ENCODE measurements around the gene CDKAL1.
A peak's percentile ranks its signal among the peaks of the same experiment; 100 is the strongest.
"Not testable (repeated sequence)": the region's sequence is repeated elsewhere in the genome, so short reads cannot be mapped to it uniquely, and the experiment has no call there.

Gene CDKAL1

GRCh38 chr6:21163110-21163837, 629.0 kb downstream of the CDKAL1 start:
- DNase-seq (ENCODE audit: low read depth, low spot score), result no peak

DNA sequence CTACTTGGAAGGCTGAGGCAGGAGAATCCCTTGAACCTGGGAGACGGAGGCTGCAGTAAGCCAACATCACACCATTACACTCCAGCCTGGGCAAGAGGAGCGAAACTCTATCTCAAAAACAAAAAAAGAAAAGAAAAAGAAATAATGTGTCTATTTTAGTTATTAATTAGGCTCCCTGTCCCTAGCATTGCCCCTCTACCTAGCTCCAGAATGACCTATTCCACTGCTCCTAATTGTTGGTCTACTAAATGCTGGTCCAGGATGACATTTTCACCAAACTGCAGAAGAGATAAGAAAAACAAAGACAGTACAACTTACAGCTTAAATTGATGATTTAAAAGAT, 629.6 kb downstream of the CDKAL1 start:
- no peak for DNase-seq (ENCODE audit: low read depth, low spot score)

GRCh38 chr6:21164768-21165326, 630.6 kb downstream of the CDKAL1 start:
- no peak for DNase-seq (ENCODE audit: low read depth, low spot score)

DNA sequence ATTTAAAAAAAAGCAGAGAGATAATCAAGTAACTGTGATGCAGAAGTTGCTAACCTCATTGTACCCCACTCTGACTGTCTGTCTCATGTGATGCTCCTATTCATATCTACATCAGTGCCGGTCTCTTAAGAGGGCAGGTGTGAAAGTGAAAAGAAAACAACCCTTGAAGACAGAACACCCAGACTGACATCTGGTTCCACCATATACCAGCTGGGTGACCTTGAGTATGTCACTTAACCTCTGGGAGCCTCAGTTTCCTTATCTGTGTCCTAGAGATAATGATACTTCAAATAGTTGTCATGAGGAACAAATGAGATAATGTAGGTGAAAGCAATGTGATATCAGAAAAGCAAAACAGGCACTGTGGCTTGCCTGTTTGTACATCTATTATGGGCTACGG, 632.5 kb downstream of the CDKAL1 start:
- DNase-seq (ENCODE audit: low read depth, low spot score), result no peak

DNA sequence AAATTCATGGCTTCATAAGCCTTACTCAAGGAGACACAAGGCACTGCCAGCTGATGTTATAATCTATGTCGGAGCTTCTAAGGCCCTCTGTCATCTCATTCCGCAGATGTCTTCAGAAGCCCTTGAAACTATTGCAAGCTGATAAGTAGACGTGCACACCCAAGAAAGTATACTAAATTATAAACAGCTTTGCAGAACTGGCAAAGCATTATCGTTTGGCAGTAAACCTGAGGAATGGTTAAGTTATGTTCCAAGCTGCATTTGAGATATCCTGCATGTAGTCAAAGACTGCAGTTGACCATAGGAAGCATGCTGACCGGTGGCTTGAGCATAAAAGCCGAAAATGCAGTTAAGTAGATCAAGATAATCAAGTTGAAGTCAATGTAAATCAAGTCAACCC, 633.5 kb downstream of the CDKAL1 start:
- DNase-seq (ENCODE audit: low read depth, low spot score), result no peak

DNA sequence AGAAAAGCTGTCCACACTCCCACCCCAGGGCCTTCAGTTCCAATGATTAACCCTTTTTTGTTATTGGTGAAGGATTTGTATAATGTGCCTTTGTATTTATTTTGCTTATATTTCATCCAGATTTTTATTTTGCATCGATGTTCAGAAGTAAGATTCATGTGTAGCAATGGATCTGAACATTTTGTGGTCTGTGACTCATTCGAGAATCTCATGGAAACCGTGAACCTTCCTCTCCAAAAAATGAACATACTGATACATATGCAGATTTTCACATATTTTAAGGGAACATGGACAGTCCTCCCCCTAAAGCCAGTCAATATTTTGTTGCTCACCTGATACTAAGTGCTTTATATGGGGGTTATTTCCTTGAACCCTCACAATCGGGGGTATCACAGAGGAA, 637.5 kb downstream of the CDKAL1 start:
- DNase-seq (ENCODE audit: low read depth, low spot score), result no peak

DNA sequence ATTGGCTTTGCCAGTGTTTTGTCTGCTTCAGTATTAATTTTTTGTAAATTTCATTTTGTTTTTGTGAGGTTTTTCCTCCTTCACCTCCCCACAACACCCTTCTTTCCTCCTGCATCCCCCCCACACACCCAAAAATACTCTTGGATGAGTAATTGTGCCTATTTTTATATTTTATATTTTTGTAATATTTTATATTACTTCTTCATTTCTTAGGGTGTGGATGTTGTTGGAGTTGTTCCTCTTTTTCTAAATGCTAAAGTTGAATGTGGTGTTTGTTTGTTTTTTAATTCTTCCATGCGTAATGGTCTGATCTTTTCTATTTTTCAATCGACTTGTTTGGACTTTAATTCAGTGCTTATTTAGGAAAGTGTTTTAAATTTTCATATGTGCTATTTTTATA, 638.8 kb downstream of the CDKAL1 start:
- DNase-seq (ENCODE audit: low read depth, low spot score), result no peak

DNA sequence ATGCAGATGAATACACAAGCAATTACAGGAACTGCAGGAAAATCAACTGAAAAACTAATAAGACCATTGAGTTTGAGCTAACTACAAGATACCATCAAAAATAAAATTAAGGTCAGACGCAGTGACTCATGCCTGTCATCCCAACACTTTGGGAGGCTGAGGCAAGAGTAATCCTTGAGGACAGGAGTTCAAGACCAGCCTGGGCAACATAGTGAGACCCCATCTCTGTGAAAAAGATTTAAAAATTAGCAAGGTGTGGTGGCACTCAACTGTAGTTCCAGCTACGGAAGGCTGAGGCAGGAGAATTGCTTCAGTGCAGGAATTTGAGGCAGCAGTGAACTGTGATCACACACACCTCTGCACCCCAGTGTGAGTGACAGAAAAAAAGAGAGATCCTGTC, 639.4 kb downstream of the CDKAL1 start:
- no peak for DNase-seq (ENCODE audit: low read depth, low spot score)

DNA sequence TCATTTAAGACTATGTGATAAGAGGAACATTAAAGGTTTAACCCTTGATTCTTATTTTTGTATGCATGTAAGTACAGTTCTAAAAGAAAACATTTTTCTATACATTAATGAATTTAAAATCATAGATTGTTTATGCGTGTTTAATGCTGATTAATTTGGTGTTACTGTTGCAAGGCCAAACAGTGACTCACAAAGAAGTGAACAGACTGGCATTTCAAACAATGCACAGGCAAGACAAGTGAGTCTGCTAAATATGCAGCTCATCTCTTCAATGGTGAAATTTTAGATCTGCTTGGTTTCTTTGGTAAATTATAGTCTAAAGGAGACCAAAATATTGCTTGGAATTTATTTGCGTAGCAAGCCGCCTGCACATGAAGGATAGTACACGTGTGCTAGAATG, 641.9 kb downstream of the CDKAL1 start:
- no peak for DNase-seq (ENCODE audit: low read depth, low spot score)

- no peak for DNase-seq (ENCODE audit: low read depth, low spot score)
Observed at GRCh38 chr6:21180155-21180554, 645.9 kb downstream of the CDKAL1 start.

DNA sequence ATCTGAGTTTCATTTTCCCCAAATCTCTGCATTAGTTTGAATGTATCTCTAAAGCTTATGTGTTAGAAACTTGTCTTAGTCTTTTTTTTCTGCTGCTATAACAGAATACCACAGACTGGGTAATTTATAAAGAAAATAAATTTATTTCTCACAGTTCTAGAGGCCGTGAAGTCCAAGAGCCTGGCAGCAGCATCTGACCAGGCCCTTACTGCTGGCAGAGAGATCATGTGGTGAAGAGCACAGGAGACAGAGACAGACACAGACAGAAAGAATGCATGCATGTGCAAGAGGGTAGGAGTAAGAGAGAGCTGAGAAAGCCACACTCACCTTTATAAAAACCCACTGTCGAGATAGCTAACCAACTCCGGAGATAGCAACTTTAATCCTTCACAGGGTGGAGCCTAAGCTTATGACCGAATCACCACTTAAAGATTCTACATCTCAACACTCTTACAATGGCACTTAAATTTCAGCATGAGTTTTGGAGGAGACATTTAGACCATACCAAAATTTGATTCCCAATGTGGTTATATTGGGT, 646.6 kb downstream of the CDKAL1 start:
- DNase-seq (ENCODE audit: low read depth, low spot score), result no peak

GRCh38 chr6:21181866-21182265, 647.6 kb downstream of the CDKAL1 start:
- DNase-seq (ENCODE audit: low read depth, low spot score), result no peak

DNA sequence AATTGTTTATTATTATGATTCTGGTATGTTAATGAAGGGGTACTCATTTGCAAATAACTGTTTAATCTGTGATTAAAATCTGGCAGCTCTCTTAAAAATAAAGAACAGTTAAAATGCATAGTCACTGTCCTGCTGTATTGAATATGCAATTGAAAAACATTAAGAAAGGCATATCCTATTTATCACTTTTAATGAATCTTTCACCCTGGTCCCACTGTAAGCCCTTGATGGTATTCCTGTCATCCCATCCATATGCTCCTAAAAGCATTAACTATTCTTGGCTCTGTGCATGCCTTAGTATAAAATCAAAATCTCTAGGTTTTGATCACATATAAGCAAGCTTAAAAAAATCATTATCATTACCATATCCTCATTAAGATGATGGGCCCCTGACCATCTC, 648.3 kb downstream of the CDKAL1 start:
- DNase-seq (ENCODE audit: low read depth, low spot score), result no peak

- peak; percentile 83 for DNase-seq (ENCODE audit: low read depth, low spot score)
Observed at GRCh38 chr6:21185861-21186478, 651.7 kb downstream of the CDKAL1 start.

- DNase-seq (ENCODE audit: low read depth, low spot score), result no peak
Observed at GRCh38 chr6:21186479-21187055, 652.3 kb downstream of the CDKAL1 start.

GRCh38 chr6:21187485-21187884, 653.2 kb downstream of the CDKAL1 start:
- no peak for DNase-seq (ENCODE audit: low read depth, low spot score)

DNA sequence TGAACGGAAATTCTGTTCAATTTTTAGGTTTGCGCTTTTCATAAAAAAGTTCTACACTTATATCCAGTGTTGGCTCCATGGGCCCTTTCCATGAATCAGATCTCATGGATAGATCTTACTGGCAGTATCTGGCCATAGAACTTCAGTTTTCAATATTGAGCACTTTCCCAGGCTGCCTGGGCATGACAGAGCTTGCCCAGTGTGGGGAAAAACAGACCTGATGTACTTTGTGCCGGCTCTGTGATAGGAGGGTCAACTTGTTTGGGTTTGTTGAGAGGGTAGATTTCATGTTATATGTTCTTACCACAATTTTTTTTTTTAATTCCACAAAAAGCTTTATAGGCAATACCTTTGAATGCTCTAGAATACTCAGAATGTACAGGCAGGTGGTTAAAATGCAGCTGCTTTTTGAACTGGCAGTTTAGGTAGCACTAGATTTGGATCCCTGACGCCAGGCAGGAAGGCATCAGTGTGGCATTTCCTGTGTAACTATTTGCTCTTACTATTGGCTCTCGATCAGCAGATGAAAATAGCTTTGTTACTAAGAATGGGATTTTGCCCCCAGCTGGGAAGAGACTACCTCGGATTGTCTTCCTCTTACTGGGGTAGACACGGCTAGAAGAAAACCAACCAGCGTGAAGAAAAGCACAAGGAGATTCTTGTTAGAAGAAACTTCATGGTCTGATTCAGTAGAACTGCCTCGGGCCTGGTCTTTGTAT, 654.4 kb downstream of the CDKAL1 start:
- no peak for DNase-seq (ENCODE audit: low read depth, low spot score)

DNA sequence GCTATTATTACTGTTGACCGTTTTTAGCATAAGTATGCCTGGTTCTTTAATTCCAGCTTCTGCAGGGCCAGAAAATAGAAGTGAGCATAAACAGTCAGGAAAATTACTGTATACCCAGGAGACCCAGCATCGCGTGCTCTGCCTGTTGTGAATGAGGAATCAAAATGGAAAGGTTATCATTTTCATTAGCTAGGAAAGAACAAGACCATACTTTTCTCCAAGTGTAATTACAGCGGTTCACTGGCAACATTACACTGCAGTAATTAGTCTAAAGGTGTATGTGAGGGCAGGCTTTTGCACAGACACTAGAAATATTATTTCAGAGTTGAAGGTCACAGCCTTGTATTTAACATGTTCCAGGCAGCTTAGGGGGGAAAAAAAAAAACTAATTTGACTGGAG, 655.5 kb downstream of the CDKAL1 start:
- no peak for DNase-seq (ENCODE audit: low read depth, low spot score)

- no peak for DNase-seq (ENCODE audit: low read depth, low spot score)
Observed at GRCh38 chr6:21190701-21191100, 656.4 kb downstream of the CDKAL1 start.

- DNase-seq (ENCODE audit: low read depth, low spot score), result no peak
Observed at GRCh38 chr6:21193790-21194475, 659.7 kb downstream of the CDKAL1 start.

GRCh38 chr6:21195301-21195700, 661.0 kb downstream of the CDKAL1 start:
- DNase-seq (ENCODE audit: low read depth, low spot score), result not testable (repeated sequence)

Data from ELF-1 (cell line).